T follicular helper cell (primary cell): Measurements from ENCODE around the gene PSMG1.
"Not testable (repeated sequence)": the region's sequence is repeated elsewhere in the genome, so short reads cannot be mapped to it uniquely, and the experiment has no call there.

Experiments used
- DNase-seq: peaks from one replicate; pipeline ENCODE4 v3.0.0-alpha.2; 2020; ENCODE audit warnings: low read depth

The PSMG1 gene

DNA sequence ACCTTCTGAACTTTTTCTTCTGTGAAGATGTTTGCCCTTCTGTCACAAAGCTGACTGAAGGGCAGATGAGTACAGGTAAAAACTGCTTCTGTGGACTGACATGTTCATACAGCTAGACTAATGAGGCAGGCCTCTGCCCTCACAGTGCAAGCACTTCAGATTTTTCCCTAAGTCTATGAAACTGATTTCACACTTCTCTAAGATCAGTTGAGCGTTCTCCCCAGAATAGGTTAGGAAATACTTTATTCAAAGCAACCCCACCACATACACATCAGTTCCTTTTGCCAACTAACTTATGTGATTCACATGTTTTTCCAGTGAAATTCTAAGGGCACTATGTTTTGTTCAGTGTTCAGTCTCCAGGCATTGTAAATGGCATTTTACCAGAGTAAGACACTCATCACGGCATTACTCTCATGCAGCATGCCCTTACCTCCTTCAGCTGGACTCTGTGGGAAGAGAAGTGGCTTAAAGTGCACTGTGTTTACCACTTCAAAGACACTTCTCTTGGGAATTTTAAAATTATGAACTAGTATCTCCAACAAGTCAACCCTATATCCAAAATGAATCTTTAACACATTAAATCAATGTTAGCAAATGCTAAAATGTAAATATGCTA, 5.4 kb upstream of the PSMG1 start:
- DNase-seq: no peak

GRCh38 chr21:39187141-39187540, 3.9 kb upstream of the PSMG1 start:
- DNase-seq: no peak

DNA sequence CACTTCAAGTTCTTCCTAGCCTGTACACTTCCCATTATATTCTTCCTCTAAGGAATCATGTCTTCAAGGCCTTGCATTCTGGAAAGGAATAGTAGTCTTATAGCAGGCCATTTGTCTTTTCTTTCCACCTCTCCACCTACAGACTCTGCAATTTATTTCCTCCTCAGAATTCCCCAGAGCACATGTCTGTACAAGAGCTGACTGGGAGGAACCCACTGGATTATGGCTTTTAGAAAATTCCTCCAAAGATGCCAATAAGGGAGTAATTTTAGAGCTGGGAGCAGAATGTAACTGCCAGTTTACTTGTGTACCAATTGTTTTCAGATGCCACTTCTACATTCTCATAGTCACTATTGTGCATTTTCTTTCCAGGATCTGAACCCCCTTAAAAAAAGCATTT, 3.4 kb upstream of the PSMG1 start:
- DNase-seq: no peak

- no peak for DNase-seq
Measured at GRCh38 chr21:39185157-39185556, 1.9 kb upstream of the PSMG1 start.

- DNase-seq: no peak
Measured at GRCh38 chr21:39184050-39184980, 1.1 kb upstream of the PSMG1 start.

GRCh38 chr21:39182484-39183271, 573 bp downstream of the PSMG1 start:
- no peak for DNase-seq

DNA sequence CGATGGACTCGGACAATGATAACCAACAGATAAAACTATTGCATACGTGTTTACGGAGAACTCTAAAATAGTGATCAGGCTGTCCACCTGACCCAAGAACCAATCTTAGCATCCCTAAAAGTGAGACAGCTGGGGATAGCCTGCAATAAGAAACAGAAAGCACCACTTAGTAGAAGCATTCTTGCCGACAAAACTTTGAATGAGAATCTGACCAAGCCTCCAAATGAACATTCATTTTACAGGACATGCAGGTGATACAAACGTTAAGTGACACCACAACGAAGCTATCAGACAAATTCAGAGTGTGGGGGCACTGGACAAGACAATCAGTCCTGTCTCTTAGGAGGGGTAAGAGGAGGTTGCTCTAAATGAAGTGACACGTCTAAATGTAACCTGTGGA, 1.2 kb downstream of the PSMG1 start:
- no peak for DNase-seq

DNA sequence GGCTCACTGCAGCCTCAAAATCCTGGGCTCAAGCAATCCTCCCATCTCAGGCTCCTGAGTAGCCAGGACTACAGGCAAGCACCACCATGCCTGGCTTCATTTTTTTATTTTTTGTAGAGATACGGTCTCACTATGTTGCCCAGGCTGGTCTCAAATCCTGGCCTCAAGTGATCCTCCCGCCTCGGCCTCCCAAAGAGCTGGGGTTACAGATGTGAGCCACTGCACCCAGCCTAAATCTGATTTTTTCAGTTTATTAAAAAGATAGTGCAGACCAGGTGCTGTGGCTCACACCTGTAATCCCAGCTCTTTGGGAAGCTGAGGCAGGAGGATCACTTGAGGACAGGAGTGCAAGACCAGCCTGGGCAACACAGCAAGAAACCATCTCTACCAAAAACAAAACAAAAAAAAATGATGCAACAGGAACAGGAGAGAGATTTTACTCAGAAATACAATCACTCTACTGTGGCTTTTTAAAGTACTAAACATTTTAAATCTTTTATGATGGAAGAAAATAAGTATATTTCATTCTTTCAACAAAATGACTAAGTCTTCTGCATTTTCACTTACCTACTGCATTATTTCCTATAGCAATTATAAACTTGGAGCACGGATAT, 1.9 kb downstream of the PSMG1 start:
- no peak for DNase-seq

DNA sequence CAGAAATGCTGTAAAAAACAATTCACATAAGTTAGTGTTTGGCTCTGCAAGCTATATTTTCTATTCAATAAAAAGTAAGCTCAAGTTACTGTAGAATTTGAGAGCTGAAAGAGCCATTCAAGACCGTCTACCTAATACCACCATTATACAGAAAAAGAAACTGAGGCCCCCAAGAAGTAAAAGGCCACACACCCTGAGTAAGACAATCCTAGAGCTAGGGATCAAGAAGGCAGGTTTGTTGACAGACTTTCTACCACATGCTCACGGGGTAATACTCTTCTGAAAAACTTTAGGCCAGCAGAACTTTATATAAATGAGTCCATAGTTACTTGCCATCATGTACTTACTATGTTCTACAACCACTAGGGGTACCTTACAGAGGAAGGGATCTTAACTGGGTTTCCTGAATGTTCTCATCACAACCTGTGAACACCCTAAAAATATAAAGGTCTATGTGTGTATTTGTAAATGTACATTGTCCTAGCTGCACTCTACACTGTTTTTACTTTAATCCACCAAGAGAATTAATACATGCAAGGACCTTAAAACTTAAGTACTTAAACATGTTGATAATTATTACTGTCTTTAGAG, 2.7 kb downstream of the PSMG1 start:
- no peak for DNase-seq

- DNase-seq: no peak
Measured at GRCh38 chr21:39178421-39178820, 4.8 kb downstream of the PSMG1 start.

GRCh38 chr21:39176271-39176709, 7.0 kb downstream of the PSMG1 start:
- DNase-seq: no peak

- no peak for DNase-seq
Measured at GRCh38 chr21:39175665-39176064, 7.6 kb downstream of the PSMG1 start.

DNA sequence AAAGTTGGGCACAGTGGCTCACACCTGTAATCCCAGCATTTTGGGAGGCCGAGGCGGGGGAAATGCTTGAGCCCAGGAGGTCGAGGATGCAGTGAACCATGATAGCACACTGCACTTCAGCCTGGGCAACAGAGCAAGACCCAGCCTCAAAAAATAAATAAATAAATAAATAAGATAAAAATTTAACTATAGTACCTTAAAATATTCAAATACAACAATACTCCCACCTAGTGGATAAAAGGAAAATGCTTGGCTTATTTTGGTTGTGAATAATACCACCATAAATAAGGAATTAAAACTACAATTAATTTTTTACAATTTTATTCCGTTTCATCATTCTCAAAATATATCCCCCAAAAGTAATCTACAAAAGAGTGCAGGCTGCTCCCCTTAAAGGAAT, 8.1 kb downstream of the PSMG1 start:
- no peak for DNase-seq

DNA sequence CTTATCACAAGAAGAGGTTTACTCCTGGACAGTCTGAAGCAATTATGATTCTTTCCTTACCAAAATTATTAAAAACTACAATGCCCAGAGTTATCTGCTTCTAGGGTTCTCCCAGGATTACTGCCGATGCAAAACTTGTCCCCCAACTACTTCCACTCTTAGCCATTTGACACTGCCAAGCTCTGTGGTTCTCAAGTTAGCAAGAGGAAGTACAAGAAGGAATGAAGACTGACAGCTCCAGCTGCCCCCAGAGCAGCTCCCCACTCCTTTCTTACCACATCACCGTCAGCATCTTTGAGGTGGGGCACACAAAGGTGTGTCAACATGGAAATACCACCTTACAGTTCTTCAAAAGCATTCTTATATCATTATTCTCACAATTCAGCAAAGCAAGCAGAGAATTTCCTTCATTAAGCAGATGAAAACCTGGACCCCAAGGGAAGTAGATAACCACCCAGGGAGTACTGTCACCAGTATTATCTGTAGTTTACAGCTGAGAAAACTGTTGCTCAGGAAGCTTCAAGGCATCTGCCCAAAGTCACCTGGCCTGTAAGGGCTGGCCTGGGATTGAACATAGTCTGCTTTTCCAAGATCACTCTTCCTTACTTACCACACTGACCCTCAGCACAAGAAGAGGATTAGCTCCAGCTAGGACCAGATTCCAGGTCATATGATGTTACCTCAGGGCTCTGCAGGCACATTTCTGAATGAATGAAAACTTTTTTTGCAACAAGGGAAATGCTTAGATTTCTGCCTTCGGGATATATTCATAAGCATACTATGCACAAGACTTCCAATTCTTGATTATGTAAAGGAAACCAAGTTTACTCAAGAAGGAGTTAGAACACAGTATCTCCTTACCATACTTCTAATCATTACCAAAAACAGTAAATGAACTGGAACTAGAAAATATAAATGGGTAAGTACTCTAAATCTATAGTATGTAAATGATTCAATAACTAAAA, 9.3 kb downstream of the PSMG1 start:
- no peak for DNase-seq

- DNase-seq: no peak
Measured at GRCh38 chr21:39169906-39170305, 13.3 kb downstream of the PSMG1 start.

DNA sequence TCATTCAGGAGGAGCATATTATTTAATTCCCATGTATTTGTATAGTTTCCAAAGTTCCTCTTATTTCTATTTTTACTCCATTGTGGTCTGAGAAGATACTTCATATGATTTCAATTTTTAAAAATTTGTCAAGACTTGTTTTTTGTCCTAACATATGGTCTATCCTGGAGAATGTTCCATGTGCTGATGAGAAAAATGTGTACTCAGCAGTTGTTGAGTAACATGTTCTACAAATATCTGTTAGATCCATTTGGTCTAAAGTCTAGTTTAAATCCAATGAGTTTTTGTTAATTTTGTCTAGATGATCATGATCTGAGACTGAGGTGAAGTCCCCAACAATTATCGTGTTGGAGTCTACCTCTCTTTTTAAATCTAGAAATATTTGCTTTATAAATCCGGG, 14.5 kb downstream of the PSMG1 start:
- no peak for DNase-seq

- DNase-seq: no peak
Measured at GRCh38 chr21:39164523-39164922, 18.7 kb downstream of the PSMG1 start.

GRCh38 chr21:39161064-39161463, 22.2 kb downstream of the PSMG1 start:
- DNase-seq: no peak

GRCh38 chr21:39159342-39160063, 23.7 kb downstream of the PSMG1 start:
- no peak for DNase-seq

- not testable (repeated sequence) for DNase-seq
Measured at GRCh38 chr21:39157241-39157640, 26.0 kb downstream of the PSMG1 start.
